K562 (cell line): ENCODE measurements around the gene HSD17B12.

Experiments
- ATF2 ChIP-seq: sonication (generic); formaldehyde crosslinking; IDR thresholded peaks from 2 replicates; pipeline ENCODE4 v1.8.1; 2022; ENCODE audit warnings: missing genetic modification reagents
- ESRRA ChIP-seq: fragments of 450-650 bp; IDR thresholded peaks from 2 replicates; pipeline ENCODE4 v1.6.1; 2014; ENCODE audit warnings: low read depth, mild to moderate bottlenecking, moderate library complexity, borderline replicate concordance
- FOXK2 ChIP-seq, 2 experiments: fragments of 450-650 bp; IDR thresholded peaks in 1 of 2; conservative IDR thresholded peaks in 1 of 2; 2 replicates each; pipeline ENCODE4 v1.6.1; 2016; ENCODE audit warnings: low read depth in 2 of 2, mild to moderate bottlenecking in 1 of 2
- JUND ChIP-seq, 2 experiments: IDR thresholded peaks; 2 replicates in 1 of 2; 3 replicates in 1 of 2; pipeline ENCODE4 v1.6.1; 2011; ENCODE audit warnings: borderline replicate concordance in 2 of 2, low read depth in 2 of 2, low read length in 2 of 2, improper control_type of control experiment in 1 of 2, missing biosample characterization in 1 of 2, missing genetic modification characterization in 1 of 2, missing genetic modification reagents in 1 of 2
- NCOA4 ChIP-seq: fragments of 450-650 bp; IDR thresholded peaks from 2 replicates; pipeline ENCODE4 v1.6.1; 2018; ENCODE audit warnings: mild to moderate bottlenecking; ENCODE audit not compliant: partially characterized antibody
- POLR2A ChIP-seq: fragments of 450-650 bp; conservative IDR thresholded peaks from 2 replicates; pipeline ENCODE4 v1.6.1; 2016
- POLR2AphosphoS5 ChIP-seq: IDR thresholded peaks from 2 replicates; pipeline ENCODE4 v1.6.1; 2011; ENCODE audit warnings: mild to moderate bottlenecking, low read depth, low read length, moderate library complexity; ENCODE audit not compliant: control insufficient read depth, insufficient read depth
- TAF1 ChIP-seq: IDR thresholded peaks from 2 replicates; pipeline ENCODE4 v1.6.1; 2011; ENCODE audit warnings: mild to moderate bottlenecking, low read length, moderate library complexity; ENCODE audit not compliant: insufficient read depth, control insufficient read depth, severe bottlenecking; ENCODE audit errors: extremely low read depth
- THAP7 ChIP-seq: fragments of 250-450 bp; sonication (Bioruptor Pico); IDR thresholded peaks from 2 replicates; pipeline ENCODE4 v1.5.0; 2021

- TF ChIP-seq JUND (IDR thresholded peaks at IDR 0.05; ENCODE audit: borderline replicate concordance, low read depth, low read length) (no peak), JUND (tag; IDR thresholded peaks at IDR 0.05; ENCODE audit: borderline replicate concordance, low read depth, low read length) (no peak), THAP7 (CRISPR knock-in tag) (no peak), ESRRA (no peak), POLR2A (no peak), NCOA4 (no peak), ATF2 (CRISPR knock-in tag) (no peak), TAF1 (no peak), POLR2AphosphoS5 (no peak), FOXK2 (conservative IDR thresholded peaks at IDR 0.05 in 1 of 2, IDR thresholded peaks at IDR 0.05 in 1 of 2; ENCODE audit: low read depth in 2 of 2) (no peak)
These were observed 934 bp downstream of the HSD17B12 start for GRCh38 chr11:43681401-43681942.
